ENCODE data around the gene FAT4. TPM values are rescaled to one million over a fixed set of nuclear protein-coding genes. Genes with fewer than 3 reads are reported as not detected.

FAT4 gene
- total RNA-seq, 1 experiment from 2014 or later = 11.8 TPM

DNA sequence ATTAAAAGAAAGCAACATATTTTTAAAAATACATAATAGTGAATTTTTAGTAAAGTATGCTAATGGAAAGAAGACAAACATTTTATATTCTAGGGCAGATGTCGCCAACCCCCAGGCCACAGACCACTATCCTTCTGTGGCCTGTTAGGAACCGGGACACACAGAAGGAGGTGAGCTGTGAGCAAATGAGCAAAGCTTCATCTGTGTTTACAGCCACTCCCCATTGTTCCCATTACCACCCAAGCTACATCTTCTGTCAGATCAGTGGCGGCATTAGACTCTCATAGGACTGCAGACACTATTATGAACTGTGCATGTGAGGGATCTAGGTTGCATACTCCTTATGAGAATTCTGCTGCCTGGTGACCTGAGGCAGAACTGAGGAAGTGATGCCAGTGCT, 37.0 kb upstream of the FAT4 start:
- in situ Hi-C loops (cut with HindIII; ENCODE audit: low pct_unique_long_range_greater_than_20kb, low sequenced_read_pairs) (no loop called here), intact Hi-C loops (cut with micrococcal nuclease; ENCODE audit: unreplicated experiment) (no loop called here)
- Histone ChIP-seq H3K9me3 (ENCODE audit: control insufficient read depth, insufficient read depth, low read depth, low read length) (no peaks in the 10 kb centered on the region), H3K36me3 (ENCODE audit: control insufficient read depth, insufficient read depth, low read length) (no peaks in the 10 kb centered on the region), H3K27me3 (ENCODE audit: control insufficient read depth, insufficient read depth, low read length) (no peaks in the 10 kb centered on the region), H3K27ac (ENCODE audit: low read length) (no peak overlapping the region), H3K4me1 (ENCODE audit: control insufficient read depth, insufficient read depth, low read length) (no peaks in the 10 kb centered on the region), H3K4me3 (ENCODE audit: low read depth in 2 of 2, low read length in 2 of 2) (no peak overlapping the region)
- DNase-seq (ENCODE audit: low read depth, low spot score) (no peak), ATAC-seq (no peak)
- TF ChIP-seq SIN3A (IDR thresholded peaks at IDR 0.05; ENCODE audit: borderline replicate concordance, insufficient read depth, low read depth, low read length) = no peak
- TF ChIP-seq, protein P1, sequence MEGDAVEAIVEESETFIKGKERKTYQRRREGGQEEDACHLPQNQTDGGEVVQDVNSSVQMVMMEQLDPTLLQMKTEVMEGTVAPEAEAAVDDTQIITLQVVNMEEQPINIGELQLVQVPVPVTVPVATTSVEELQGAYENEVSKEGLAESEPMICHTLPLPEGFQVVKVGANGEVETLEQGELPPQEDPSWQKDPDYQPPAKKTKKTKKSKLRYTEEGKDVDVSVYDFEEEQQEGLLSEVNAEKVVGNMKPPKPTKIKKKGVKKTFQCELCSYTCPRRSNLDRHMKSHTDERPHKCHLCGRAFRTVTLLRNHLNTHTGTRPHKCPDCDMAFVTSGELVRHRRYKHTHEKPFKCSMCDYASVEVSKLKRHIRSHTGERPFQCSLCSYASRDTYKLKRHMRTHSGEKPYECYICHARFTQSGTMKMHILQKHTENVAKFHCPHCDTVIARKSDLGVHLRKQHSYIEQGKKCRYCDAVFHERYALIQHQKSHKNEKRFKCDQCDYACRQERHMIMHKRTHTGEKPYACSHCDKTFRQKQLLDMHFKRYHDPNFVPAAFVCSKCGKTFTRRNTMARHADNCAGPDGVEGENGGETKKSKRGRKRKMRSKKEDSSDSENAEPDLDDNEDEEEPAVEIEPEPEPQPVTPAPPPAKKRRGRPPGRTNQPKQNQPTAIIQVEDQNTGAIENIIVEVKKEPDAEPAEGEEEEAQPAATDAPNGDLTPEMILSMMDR (IDR thresholded peaks at IDR 0.05) = no peak
- TF ChIP-seq POLR2AphosphoS5 (IDR thresholded peaks at IDR 0.05; ENCODE audit: low read depth, low read length) = no peak
- no peak for TF ChIP-seq TCF7L2 (IDR thresholded peaks at IDR 0.05; ENCODE audit: low read depth, low read length)
- TF ChIP-seq, protein P2, sequence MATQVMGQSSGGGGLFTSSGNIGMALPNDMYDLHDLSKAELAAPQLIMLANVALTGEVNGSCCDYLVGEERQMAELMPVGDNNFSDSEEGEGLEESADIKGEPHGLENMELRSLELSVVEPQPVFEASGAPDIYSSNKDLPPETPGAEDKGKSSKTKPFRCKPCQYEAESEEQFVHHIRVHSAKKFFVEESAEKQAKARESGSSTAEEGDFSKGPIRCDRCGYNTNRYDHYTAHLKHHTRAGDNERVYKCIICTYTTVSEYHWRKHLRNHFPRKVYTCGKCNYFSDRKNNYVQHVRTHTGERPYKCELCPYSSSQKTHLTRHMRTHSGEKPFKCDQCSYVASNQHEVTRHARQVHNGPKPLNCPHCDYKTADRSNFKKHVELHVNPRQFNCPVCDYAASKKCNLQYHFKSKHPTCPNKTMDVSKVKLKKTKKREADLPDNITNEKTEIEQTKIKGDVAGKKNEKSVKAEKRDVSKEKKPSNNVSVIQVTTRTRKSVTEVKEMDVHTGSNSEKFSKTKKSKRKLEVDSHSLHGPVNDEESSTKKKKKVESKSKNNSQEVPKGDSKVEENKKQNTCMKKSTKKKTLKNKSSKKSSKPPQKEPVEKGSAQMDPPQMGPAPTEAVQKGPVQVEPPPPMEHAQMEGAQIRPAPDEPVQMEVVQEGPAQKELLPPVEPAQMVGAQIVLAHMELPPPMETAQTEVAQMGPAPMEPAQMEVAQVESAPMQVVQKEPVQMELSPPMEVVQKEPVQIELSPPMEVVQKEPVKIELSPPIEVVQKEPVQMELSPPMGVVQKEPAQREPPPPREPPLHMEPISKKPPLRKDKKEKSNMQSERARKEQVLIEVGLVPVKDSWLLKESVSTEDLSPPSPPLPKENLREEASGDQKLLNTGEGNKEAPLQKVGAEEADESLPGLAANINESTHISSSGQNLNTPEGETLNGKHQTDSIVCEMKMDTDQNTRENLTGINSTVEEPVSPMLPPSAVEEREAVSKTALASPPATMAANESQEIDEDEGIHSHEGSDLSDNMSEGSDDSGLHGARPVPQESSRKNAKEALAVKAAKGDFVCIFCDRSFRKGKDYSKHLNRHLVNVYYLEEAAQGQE (IDR thresholded peaks at IDR 0.05; ENCODE audit: insufficient read depth in 1 of 2, low read depth in 2 of 2, low read length in 1 of 2) = no peak
- ChIA-PET POLR2A (no interaction called here), CTCF (no interaction called here)
- no TSS peak for BruUV-seq (replicated peaks)

DNA sequence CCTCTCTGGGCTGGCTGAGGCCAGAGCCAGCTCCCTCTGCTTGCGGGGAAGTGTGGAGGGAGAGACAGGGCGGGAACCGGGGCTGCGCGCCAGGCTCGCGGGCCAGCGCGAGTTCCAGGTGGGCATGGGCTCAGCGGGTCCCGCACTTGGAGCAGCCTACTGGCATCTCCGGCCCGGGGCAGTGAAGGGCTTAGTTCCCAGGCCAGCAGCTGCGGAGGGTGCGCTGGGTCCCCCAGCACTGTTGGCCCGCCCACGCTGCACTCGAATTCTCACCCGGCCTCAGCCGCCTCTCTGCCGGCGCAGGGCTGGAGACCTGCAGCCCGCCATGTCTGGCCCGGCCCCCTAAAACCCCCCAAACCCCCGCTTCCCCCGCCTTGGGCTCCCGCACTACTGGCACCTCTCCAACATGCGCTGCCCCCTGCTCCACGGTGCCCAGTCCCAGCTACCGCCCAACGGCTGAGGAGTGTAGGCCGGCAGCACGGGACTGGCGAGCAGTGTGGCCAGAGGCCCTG, 33.8 kb upstream of the FAT4 start:
- intact Hi-C loops (cut with micrococcal nuclease; ENCODE audit: unreplicated experiment) = loop anchor here (5.0 kb wide), 1 partner anchor 949 kb away; no protein-coding TSS in a partner anchor

More for the DNA sequence above, 33.8 kb upstream of the FAT4 start:
- H3K4me3 ChIP-seq (ENCODE audit: low read depth in 2 of 2, low read length in 2 of 2) = no peak overlapping the region
- no peak for ATAC-seq
- ChIA-PET CTCF (no interaction called here), POLR2A (no interaction called here)
- in situ Hi-C loops (cut with HindIII; ENCODE audit: low pct_unique_long_range_greater_than_20kb, low sequenced_read_pairs) = no loop called here
- DNase-seq (ENCODE audit: low read depth, low spot score) = no peak
- no TSS peak for BruUV-seq (replicated peaks)
- no peaks in the 10 kb centered on the region for H3K4me1 ChIP-seq (ENCODE audit: control insufficient read depth, insufficient read depth, low read length)
- no peaks in the 10 kb centered on the region for H3K36me3 ChIP-seq (ENCODE audit: control insufficient read depth, insufficient read depth, low read length)
- no peaks in the 10 kb centered on the region for H3K27me3 ChIP-seq (ENCODE audit: control insufficient read depth, insufficient read depth, low read length)
- TF ChIP-seq, protein P2 (IDR thresholded peaks at IDR 0.05; ENCODE audit: insufficient read depth in 1 of 2, low read depth in 2 of 2, low read length in 1 of 2) = no peak
- TF ChIP-seq POLR2AphosphoS5 (IDR thresholded peaks at IDR 0.05; ENCODE audit: low read depth, low read length) (no peak), TCF7L2 (IDR thresholded peaks at IDR 0.05; ENCODE audit: low read depth, low read length) (no peak), SIN3A (IDR thresholded peaks at IDR 0.05; ENCODE audit: borderline replicate concordance, insufficient read depth, low read depth, low read length) (no peak)
- TF ChIP-seq, protein P1 (IDR thresholded peaks at IDR 0.05) = no peak
- H3K27ac ChIP-seq (ENCODE audit: low read length) = no peak overlapping the region
- H3K9me3 ChIP-seq (ENCODE audit: control insufficient read depth, insufficient read depth, low read depth, low read length) = no peaks in the 10 kb centered on the region

Data from Panc1 (cell line).